Suprapubic skin (tissue), 3 donors: ENCODE results near the gene CNOT6L.

Experiments
- CTCF ChIP-seq, 2 donors: fragments of 200-600 bp in 1 of 2; fragments of 450-650 bp in 1 of 2; sonication (generic) in 1 of 2; IDR thresholded peaks; one replicate each; pipeline ENCODE4 v1.5.1; 2016 to 2019; ENCODE audit warnings: antibody characterized with exemption in 2 of 2, mild to moderate bottlenecking in 1 of 2, moderate library complexity in 1 of 2
- POLR2AphosphoS5 ChIP-seq, 3 donors: sonication (generic); formaldehyde crosslinking; IDR thresholded peaks; one replicate each; pipeline ENCODE4 v1.6.1; 2017; ENCODE audit warnings: antibody characterized with exemption in 3 of 3

- TF ChIP-seq CTCF (IDR thresholded peaks at IDR 0.05) = no peak
- no peak for TF ChIP-seq POLR2AphosphoS5 (IDR thresholded peaks at IDR 0.05)
These were observed 67.4 kb downstream of the CNOT6L start for GRCh38 chr4:77751764-77752163.
